ENCODE results near the gene KATNB1. TPM values are rescaled to one million over a fixed set of nuclear protein-coding genes. Genes with fewer than 3 reads are reported as not detected.

The KATNB1 gene
- total and polyA plus RNA-seq, 8 donors: 11.7 to 20.1 (median 14.6) TPM

DNA sequence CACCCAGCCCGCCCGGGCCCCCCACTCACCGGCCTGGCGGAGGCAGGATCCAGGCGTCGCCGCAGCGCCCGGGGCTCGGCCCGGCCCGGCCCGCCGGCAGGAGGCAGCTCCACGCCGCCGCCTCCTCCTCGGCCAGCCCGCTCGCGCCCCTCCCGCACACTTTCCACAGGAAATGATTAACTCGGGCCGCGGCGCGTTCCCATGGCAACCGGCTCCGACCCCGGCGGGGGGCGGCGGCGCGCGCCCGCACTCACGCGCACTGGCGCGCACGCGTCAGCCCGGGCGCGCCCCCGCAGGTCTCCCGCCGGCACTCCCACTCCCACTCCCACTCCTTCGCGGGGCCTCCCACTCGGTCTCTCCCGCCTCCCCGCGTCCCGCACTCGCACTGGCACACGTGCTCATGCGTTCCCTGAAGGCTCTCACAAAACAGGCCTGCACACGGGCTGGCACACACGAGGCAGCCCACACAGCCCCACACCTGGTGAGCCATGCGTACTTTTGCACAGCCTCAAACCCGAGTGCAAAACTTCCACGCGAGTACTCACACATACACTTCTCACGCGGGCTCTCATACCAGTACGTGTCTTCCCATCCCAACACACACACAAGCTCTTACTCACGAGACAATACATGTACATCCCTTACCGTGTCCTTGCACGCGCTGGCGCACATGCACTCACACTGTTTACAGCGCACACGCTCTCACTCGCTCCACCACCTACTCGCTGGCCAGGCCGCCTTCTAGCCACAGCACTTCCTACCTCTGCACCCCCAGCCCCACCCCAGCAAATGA lies 67.0 kb downstream of the KATNB1 start, which contains the start of gene KIFC3:
TSS of gene KIFC3 (minus strand) at position 151 of the 793 bp plus-strand sequence. CDS start 4,248 bp downstream, outside the sequence.
- ATAC-seq (peak; percentile 15), DNase-seq (peak; percentile 78 to 94 (median 88))
- Histone ChIP-seq H3K27me3 (peaks cover 0 to 30% of the 10 kb centered on the region in 2 donors), H3K4me1 (peaks cover 45 to 66% of the 10 kb centered on the region in 2 donors), H3K27ac (peak within 1 kb of the TSS; percentile 86 to 90), H3K36me3 (peaks cover 0 to 7% of the 10 kb centered on the region in 2 donors), H3K4me3 (peak within 1 kb of the TSS; percentile 58 to 69), H3K9me3 (no peaks in the 10 kb centered on the region)
- intact Hi-C loops (cut with DNase I): no loop called here
- TF ChIP-seq, protein P1, sequence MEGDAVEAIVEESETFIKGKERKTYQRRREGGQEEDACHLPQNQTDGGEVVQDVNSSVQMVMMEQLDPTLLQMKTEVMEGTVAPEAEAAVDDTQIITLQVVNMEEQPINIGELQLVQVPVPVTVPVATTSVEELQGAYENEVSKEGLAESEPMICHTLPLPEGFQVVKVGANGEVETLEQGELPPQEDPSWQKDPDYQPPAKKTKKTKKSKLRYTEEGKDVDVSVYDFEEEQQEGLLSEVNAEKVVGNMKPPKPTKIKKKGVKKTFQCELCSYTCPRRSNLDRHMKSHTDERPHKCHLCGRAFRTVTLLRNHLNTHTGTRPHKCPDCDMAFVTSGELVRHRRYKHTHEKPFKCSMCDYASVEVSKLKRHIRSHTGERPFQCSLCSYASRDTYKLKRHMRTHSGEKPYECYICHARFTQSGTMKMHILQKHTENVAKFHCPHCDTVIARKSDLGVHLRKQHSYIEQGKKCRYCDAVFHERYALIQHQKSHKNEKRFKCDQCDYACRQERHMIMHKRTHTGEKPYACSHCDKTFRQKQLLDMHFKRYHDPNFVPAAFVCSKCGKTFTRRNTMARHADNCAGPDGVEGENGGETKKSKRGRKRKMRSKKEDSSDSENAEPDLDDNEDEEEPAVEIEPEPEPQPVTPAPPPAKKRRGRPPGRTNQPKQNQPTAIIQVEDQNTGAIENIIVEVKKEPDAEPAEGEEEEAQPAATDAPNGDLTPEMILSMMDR (IDR thresholded peaks at IDR 0.05): no peak

DNA sequence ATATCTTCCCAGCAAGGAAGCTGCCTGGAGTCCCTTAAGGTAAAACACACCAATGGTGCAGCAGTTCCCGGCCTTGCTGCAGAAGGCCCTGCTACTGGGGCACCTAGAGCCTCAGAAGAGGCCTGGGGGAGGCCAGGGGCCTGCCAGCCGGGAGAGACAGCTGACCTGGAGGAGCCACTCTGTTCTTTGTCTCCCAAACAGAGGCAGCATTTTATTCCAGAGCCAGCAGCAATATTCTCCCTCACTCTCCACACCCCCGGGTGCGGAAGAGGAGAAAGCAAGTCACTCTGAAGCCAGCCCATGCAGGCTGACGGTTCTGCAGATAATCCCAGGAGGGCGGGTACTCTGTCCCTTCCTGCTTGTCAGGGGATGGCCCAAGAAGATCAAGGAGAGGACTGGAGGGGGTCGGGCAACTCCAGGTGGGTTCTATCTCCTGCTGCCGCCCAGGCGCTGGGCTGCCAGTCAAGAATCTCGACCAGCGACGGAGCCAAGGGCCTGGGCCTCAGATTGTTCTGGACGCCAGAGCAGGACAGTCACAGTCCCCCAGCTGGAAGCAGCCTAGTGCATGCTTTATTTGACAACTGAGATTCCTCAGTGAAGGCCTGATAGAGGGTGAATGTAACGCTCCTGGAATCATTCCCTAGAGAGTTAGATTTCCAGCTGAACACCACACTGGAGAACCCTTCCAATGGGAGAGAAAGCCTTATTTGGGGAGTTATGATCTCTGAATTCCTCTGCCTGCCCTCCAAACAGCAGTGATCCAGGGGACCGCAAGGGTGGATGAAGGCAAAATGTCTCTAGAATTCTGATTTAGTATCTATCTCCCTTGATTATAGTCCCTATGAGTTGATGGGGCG lies 67.8 kb downstream of the KATNB1 start:
- Histone ChIP-seq H3K9me3 (no peaks in the 10 kb centered on the region), H3K27me3 (peaks cover 0 to 30% of the 10 kb centered on the region in 2 donors), H3K4me1 (peaks cover 47 to 74% of the 10 kb centered on the region in 2 donors), H3K4me3 (peak overlapping the region in 1 of 2 donors; percentile 69), H3K36me3 (no peaks in the 10 kb centered on the region), H3K27ac (peak overlapping the region; percentile 86 to 90)
- TF ChIP-seq, protein P1 (IDR thresholded peaks at IDR 0.05): no peak
- DNase-seq: peak in 3 of 4 donors; percentile 69 to 78 (median 76)
- no peak for ATAC-seq
- intact Hi-C loops (cut with DNase I): no loop called here

DNA sequence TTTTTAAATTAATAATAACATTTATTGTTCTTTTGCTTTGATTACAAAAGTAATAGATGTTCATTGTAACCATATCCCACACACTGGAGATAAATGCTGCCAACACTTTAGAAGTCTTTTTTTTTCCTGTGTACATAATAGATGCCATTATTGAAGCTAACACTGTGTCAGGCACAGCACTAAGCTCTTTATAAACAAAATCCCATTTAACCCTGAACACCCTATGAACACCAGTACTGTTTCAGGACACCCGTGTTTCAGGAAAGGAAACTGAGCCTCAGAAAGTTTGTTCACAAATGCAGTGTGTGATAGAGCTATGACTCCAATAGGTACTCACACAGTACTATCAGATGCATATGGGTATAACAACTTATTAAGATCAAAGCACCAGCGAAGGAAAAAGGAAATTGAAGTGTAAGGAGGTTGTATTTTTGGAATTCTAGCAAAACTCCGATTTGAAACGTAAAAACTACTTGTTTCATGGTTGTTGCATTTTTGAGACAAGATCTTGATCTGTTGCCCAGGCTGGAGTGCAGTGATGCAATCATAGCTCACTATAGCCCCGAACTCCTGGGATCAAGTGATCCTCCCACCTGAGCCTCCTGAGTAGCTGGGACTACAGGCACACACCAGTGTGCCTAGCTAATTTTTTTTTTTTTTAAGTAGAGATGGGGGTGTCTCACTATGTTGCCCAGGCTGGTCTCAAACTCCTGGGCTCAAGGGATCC lies 68.7 kb downstream of the KATNB1 start:
- no peak overlapping the region for H3K4me3 ChIP-seq
- H3K27me3 ChIP-seq: peaks cover 0 to 30% of the 10 kb centered on the region in 2 donors
- no peak for DNase-seq
- H3K36me3 ChIP-seq: no peaks in the 10 kb centered on the region
- TF ChIP-seq, protein P1 (IDR thresholded peaks at IDR 0.05): no peak
- no peaks in the 10 kb centered on the region for H3K9me3 ChIP-seq
- no peak for ATAC-seq
- intact Hi-C loops (cut with DNase I): no loop called here
- peaks cover 51 to 74% of the 10 kb centered on the region in 2 donors for H3K4me1 ChIP-seq
- H3K27ac ChIP-seq: peak overlapping the region in 1 of 2 donors; percentile 30

DNA sequence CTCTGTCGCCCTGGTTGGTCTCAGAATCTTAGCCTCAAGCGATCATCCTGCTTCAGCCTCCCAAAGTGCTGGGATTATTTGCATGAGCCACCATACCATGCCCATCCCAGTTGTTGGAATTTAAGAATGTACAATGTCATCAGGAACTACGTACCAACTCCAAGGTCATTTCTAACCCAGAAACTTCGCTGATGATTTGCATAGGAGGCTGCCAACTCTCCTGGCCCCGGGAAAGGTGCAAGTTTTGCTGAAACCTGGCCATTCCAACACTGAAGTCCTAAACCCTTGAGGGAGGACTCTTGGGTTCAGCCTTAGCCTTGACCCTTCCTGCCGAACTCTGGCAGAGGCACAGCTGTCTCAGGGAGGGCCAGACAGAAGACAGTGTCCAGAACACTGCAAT lies 69.6 kb downstream of the KATNB1 start:
- Histone ChIP-seq H3K27ac (no peak overlapping the region), H3K36me3 (no peaks in the 10 kb centered on the region), H3K4me1 (peaks cover 42 to 74% of the 10 kb centered on the region in 2 donors), H3K27me3 (peaks cover 0 to 30% of the 10 kb centered on the region in 2 donors), H3K4me3 (no peak overlapping the region), H3K9me3 (no peaks in the 10 kb centered on the region)
- no peak for ATAC-seq
- TF ChIP-seq, protein P1 (IDR thresholded peaks at IDR 0.05): no peak
- DNase-seq: no peak
- intact Hi-C loops (cut with DNase I): no loop called here

Small RNA genes within 50 kb of the gene (microRNA-seq; reads per million reads assigned to microRNA genes)
- gene MIR6772: 0 to 0.14 reads per million in 2 donors

Other genes with a start within 250 kb of the KATNB1 start
- 100 to 1,000 TPM in 1 of 2 donors, 10 to 100 TPM in 1; 41.8 to 108 TPM for gene DOK4, start 249.3 kb upstream of the KATNB1 start, total RNA-seq
- 10 to 100 TPM; 27.7 to 34.4 (median 30.0) TPM for gene DOK4, start 249.3 kb upstream of the KATNB1 start, polyA plus RNA-seq (ENCODE audit: insufficient read length in 6 of 6)
- 1 to 10 TPM; 5.2 to 9.3 TPM for gene CCDC102A, start 199.2 kb upstream of the KATNB1 start, total RNA-seq
- gene CCDC102A, start 199.2 kb upstream of the KATNB1 start, polyA plus RNA-seq (ENCODE audit: insufficient read length in 6 of 6): 10 to 100 TPM; 11.5 to 18.4 (median 15.4) TPM
- under 1 TPM; 0.92 to 0.99 TPM for gene ADGRG5, start 193.1 kb upstream of the KATNB1 start, total RNA-seq
- 1 to 10 TPM in 1 of 6 donors, under 1 TPM in 5; 0.58 to 1.3 (median 0.72) TPM for gene ADGRG5, start 193.1 kb upstream of the KATNB1 start, polyA plus RNA-seq (ENCODE audit: insufficient read length in 6 of 6)
- 10 to 100 TPM; 53.2 to 78.4 TPM for gene ADGRG1, start 107.1 kb upstream of the KATNB1 start, total RNA-seq
- gene ADGRG1, start 107.1 kb upstream of the KATNB1 start, polyA plus RNA-seq (ENCODE audit: insufficient read length in 6 of 6): 10 to 100 TPM; 17.3 to 23.1 (median 18.9) TPM
- gene ADGRG3, start 67.5 kb upstream of the KATNB1 start, total RNA-seq: 10 to 100 TPM in 1 of 2 donors, 1 to 10 TPM in 1; 1.1 to 29.8 TPM
- 1 to 10 TPM in 4 of 6 donors, under 1 TPM in 2; 0.70 to 1.9 (median 1.1) TPM for gene ADGRG3, start 67.5 kb upstream of the KATNB1 start, polyA plus RNA-seq (ENCODE audit: insufficient read length in 6 of 6)
- gene DRC7, start 41.0 kb upstream of the KATNB1 start, total RNA-seq: 1 to 10 TPM in 1 of 2 donors, under 1 TPM in 1; 0.52 to 3.8 TPM
- gene DRC7, start 41.0 kb upstream of the KATNB1 start, polyA plus RNA-seq (ENCODE audit: insufficient read length in 6 of 6): 1 to 10 TPM; 1.1 to 4.3 (median 2.4) TPM
- 10 to 100 TPM; 68.7 to 96.8 TPM for gene KIFC3, start 66.7 kb downstream of the KATNB1 start, total RNA-seq
- gene KIFC3, start 66.7 kb downstream of the KATNB1 start, polyA plus RNA-seq (ENCODE audit: insufficient read length in 6 of 6): 10 to 100 TPM; 41.4 to 69.8 (median 54.8) TPM
- gene CNGB1, start 235.4 kb downstream of the KATNB1 start, total RNA-seq: under 1 TPM in 1 of 2 donors, not detected in 1; 0.23 TPM
- gene CNGB1, start 235.4 kb downstream of the KATNB1 start, polyA plus RNA-seq (ENCODE audit: insufficient read length in 6 of 6): under 1 TPM; 0.03 to 0.20 (median 0.11) TPM